ENCODE measurements around the gene KCNJ13.

Gene KCNJ13

DNA sequence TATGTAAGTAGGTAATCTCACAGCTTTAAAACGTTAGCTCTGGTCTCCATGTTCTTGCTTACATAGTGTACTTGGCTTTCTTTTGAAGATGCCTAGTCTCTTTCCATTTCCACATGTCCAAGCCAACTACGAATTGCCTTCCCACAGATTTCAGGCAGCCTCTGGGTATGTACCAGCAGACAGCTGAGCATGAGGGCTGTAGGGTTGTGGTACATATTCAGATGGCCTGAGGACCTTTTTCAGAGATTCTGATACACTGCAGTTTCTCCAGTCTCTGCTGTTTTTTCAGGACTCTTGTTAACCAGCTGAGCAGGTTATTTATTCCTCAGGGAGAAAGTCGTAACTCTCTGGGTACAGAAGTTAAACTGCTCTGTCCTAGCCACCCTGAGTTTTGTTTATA is 3.1 kb upstream of the KCNJ13 start:
- Histone ChIP-seq H3K27me3 (no peaks in the 10 kb centered on the region), H3K36me3 (peaks cover 6% of the 10 kb centered on the region; the same call in 1 of the 2 replicates)
- DNase-seq = no peak

DNA sequence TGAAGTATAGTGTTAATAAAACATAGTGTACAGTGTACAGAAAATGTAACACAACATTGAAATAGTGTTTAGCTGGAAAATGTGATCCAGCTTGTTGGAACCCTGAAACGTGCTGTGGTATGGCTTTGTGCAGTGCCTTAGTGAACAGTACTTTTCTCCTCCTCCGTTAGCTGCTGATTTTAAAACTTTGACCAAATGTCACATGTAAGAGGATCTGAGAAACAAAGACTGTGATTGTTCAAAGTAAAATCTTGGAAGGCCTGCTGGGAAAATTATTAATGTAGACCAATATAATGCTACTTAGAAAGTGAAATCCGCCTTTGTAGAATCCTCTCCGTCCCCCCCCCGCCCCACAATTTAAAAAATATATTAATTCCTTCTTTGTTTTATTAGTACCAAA is 911 bp upstream of the KCNJ13 start:
- Histone ChIP-seq H3K36me3 (peaks cover 4% of the 10 kb centered on the region; the same call in 1 of the 2 replicates), H3K27me3 (no peaks in the 10 kb centered on the region), H3K4me1 (no peaks in the 10 kb centered on the region; the same call in 1 of the 2 replicates), H3K4me3 (ENCODE audit: low read depth, low read length) (no peak overlapping the region), H3K9me3 (no peaks in the 10 kb centered on the region)
- TF ChIP-seq, protein P1, sequence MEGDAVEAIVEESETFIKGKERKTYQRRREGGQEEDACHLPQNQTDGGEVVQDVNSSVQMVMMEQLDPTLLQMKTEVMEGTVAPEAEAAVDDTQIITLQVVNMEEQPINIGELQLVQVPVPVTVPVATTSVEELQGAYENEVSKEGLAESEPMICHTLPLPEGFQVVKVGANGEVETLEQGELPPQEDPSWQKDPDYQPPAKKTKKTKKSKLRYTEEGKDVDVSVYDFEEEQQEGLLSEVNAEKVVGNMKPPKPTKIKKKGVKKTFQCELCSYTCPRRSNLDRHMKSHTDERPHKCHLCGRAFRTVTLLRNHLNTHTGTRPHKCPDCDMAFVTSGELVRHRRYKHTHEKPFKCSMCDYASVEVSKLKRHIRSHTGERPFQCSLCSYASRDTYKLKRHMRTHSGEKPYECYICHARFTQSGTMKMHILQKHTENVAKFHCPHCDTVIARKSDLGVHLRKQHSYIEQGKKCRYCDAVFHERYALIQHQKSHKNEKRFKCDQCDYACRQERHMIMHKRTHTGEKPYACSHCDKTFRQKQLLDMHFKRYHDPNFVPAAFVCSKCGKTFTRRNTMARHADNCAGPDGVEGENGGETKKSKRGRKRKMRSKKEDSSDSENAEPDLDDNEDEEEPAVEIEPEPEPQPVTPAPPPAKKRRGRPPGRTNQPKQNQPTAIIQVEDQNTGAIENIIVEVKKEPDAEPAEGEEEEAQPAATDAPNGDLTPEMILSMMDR (IDR thresholded peaks at IDR 0.05; ENCODE audit: low read depth, low read length) = no peak
- no peak for DNase-seq

More for the DNA sequence above, 3.1 kb upstream of the KCNJ13 start:
- TF ChIP-seq, protein P1 (IDR thresholded peaks at IDR 0.05; ENCODE audit: low read depth, low read length) = no peak
- Histone ChIP-seq H3K4me3 (ENCODE audit: low read depth, low read length) (no peak overlapping the region), H3K9me3 (no peaks in the 10 kb centered on the region), H3K4me1 (no peaks in the 10 kb centered on the region; the same call in 1 of the 2 replicates)

DNA sequence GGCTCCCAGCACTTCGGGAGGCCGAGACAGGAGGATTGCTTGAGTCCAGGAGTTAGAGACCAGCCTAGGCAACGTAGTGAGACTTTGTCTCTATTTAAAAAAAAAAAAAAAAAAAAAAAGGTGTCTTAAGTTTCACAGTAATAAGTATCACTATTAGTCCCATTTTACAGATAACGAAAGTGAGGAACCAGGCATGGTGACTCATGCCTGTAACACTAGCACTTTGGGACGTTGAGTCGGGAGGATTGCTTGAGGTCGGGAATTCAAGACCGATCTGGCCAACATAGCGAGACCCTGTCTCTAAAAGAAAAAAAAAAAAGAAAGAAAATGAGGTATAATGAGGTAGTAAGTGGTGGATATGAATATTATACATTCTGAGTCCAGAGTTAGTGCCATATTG is 2.5 kb downstream of the KCNJ13 start:
- Histone ChIP-seq H3K4me1 (no peaks in the 10 kb centered on the region), H3K27me3 (no peaks in the 10 kb centered on the region), H3K36me3 (peaks cover 12% of the 10 kb centered on the region)

DNA sequence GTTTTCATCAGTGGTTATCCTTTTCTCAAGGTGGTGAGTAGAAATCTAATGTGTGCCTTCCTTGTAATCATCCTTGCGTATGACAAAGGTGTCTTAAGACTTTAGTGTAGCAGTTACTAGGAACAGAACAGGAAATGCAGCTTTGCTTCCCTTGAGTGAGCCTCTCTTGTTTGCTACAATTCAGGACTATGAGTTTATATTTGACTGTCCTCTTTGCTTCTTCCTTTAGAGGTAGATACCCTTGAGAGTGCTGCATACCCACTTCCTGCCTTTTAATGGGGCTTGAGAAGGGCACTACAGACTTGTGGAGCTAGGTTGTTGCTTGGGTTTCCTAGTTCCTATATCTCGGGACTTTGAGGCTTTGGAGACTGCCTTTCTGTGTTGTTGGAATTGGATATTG is 3.8 kb downstream of the KCNJ13 start:
- DNase-seq = no peak
- H3K4me3 ChIP-seq (ENCODE audit: low read depth, low read length) = no peak overlapping the region
- no peaks in the 10 kb centered on the region for H3K4me1 ChIP-seq
- no peaks in the 10 kb centered on the region for H3K27me3 ChIP-seq
- H3K9me3 ChIP-seq = no peaks in the 10 kb centered on the region
- peaks cover 20% of the 10 kb centered on the region for H3K36me3 ChIP-seq
- TF ChIP-seq, protein P1 (IDR thresholded peaks at IDR 0.05; ENCODE audit: low read depth, low read length) = no peak

More for the DNA sequence above, 2.5 kb downstream of the KCNJ13 start:
- DNase-seq = no peak
- TF ChIP-seq, protein P1 (IDR thresholded peaks at IDR 0.05; ENCODE audit: low read depth, low read length) = no peak
- no peaks in the 10 kb centered on the region for H3K9me3 ChIP-seq
- H3K4me3 ChIP-seq (ENCODE audit: low read depth, low read length) = no peak overlapping the region

DNA sequence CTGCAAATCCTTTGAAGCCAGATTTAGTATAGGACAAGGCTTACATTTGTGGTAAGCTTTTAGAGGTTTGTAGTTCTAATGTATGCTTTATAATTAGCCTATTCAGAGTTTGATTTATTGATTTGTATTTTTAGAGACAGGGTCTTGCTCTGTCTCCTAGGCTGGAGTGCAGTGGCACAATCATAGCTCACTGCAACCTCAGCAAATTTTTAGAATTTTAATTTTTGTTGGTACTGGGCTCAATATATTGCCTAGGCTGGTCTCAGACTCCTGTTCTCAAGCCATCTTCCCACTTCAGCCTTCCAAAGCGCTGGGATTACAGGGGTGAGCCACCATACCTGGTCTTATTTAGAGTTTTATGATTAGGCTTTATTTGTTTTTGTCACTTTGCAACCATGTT is 4.5 kb downstream of the KCNJ13 start:
- Histone ChIP-seq H3K4me3 (ENCODE audit: low read depth, low read length) (no peak overlapping the region), H3K9me3 (no peaks in the 10 kb centered on the region), H3K4me1 (no peaks in the 10 kb centered on the region), H3K27me3 (no peaks in the 10 kb centered on the region), H3K36me3 (peaks cover 19% of the 10 kb centered on the region)
- no peak for DNase-seq
- TF ChIP-seq, protein P1 (IDR thresholded peaks at IDR 0.05; ENCODE audit: low read depth, low read length) = no peak

DNA sequence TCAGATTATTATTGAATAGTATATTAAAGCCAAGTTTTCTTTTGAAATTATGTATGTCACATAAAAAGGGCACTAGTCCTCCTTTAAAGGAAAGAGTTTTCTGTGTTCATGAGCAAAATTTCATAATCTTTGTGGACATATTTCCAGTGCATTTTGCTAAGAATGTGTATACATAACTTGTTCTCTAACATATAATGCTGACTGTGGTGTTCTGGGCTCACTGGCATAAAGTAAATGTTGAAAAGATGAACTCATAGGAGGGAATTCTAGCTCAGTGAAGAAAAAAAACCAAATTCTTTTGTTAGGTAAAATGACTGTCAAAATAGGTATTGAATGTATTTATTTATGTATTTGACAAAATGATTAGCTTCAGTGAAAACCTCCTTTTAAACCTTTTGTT is 6.2 kb downstream of the KCNJ13 start:
- Histone ChIP-seq H3K27me3 (no peaks in the 10 kb centered on the region), H3K4me3 (ENCODE audit: low read depth, low read length) (no peak overlapping the region), H3K36me3 (peaks cover 19% of the 10 kb centered on the region), H3K9me3 (no peaks in the 10 kb centered on the region), H3K4me1 (no peaks in the 10 kb centered on the region)
- TF ChIP-seq, protein P1 (IDR thresholded peaks at IDR 0.05; ENCODE audit: low read depth, low read length) = no peak
- DNase-seq = no peak

Data from BE2C (cell line).